Coronary artery (tissue), 2 donors: ENCODE data around the gene EPB41L2.
A peak's percentile ranks its signal among the peaks of the same experiment; 100 is the strongest.

Source experiments
- DNase-seq: peaks from one replicate; pipeline ENCODE4 v3.0.0-alpha.2; 2017; ENCODE audit warnings: low spot score
- H3K27ac ChIP-seq, 2 donors: fragments of 200-600 bp; sonication (generic); one replicate each; pipeline ENCODE4 v1.5.1; 2016 to 2019
- H3K4me3 ChIP-seq: fragments of 200-600 bp; sonication (generic); 2 replicates; pipeline ENCODE4 v1.5.1; 2016; ENCODE audit warnings: mild to moderate bottlenecking, moderate library complexity
- TF ChIP-seq, protein P1 (sequence below): fragments of 200-600 bp; sonication (generic); IDR thresholded peaks from one replicate; pipeline ENCODE4 v1.5.1; 2019; ENCODE audit warnings: antibody characterized with exemption

The EPB41L2 gene

GRCh38 chr6:130846501-130846900 lies 216.5 kb downstream of the EPB41L2 start:
- Histone ChIP-seq H3K4me3 (no peak overlapping the region), H3K27ac (no peak overlapping the region)
- DNase-seq = no peak
- TF ChIP-seq, protein P1, sequence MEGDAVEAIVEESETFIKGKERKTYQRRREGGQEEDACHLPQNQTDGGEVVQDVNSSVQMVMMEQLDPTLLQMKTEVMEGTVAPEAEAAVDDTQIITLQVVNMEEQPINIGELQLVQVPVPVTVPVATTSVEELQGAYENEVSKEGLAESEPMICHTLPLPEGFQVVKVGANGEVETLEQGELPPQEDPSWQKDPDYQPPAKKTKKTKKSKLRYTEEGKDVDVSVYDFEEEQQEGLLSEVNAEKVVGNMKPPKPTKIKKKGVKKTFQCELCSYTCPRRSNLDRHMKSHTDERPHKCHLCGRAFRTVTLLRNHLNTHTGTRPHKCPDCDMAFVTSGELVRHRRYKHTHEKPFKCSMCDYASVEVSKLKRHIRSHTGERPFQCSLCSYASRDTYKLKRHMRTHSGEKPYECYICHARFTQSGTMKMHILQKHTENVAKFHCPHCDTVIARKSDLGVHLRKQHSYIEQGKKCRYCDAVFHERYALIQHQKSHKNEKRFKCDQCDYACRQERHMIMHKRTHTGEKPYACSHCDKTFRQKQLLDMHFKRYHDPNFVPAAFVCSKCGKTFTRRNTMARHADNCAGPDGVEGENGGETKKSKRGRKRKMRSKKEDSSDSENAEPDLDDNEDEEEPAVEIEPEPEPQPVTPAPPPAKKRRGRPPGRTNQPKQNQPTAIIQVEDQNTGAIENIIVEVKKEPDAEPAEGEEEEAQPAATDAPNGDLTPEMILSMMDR = no peak

DNA sequence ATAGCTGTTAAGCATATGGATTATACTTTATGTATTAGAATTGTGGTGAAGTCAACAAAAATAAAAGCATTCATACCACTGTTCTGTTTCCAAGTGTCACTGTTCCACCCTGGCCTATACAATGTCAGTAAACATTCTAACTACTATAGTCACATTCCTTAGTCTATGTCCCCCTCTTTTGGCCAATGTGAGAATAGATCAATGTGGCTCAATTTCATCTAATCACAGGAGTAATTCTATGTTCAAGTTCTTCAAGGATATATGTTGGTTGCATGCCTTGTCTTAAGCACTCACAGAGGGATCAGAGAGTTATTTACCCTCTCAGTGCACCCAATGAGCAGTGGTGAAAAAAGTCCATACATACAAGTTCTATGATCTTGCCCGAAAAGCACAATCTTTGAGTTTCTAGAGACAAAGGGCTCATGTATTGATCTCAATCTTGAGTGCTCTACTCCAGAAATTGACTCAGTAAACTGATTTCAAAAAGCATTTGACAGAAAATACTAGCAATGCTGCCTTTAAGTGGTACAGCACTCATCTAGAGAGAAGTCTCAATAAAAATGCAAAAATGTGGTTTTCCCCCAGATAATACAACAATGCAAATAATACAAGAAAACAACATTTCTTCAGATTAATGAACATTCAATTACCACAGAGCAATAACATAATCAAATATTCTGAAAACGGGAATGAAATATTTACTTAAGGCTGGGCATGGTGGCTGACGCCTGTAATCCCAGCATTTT lies 219.3 kb downstream of the EPB41L2 start:
- TF ChIP-seq, protein P1 = peak; percentile 14
- no peak for DNase-seq
- peak overlapping the region in 1 of 2 donors; percentile 19 for H3K27ac ChIP-seq
- no peak overlapping the region for H3K4me3 ChIP-seq

GRCh38 chr6:130841128-130841728 lies 221.8 kb downstream of the EPB41L2 start:
- TF ChIP-seq, protein P1 = no peak
- Histone ChIP-seq H3K27ac (peak overlapping the region in 1 of 2 donors; percentile 17), H3K4me3 (no peak overlapping the region)
- DNase-seq = no peak

DNA sequence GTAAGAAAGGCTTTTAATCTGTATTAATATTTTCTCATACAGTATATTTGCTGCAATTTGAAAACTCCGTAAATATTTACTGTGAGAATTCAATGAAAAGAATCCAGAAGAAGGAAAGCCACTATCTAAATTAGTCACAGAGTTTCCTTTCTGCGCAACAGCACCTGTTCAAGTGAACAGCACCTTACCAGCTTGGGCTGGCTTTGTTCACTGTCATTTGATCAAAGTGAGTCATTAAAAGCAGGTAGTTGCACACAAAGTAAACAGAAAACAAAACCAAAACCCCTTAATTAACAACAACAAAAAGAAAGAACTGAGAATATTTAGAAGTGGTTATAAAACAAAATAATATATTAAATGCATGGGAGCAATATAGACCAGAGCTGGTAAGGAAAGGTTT lies 223.0 kb downstream of the EPB41L2 start:
- TF ChIP-seq, protein P1 = no peak
- H3K27ac ChIP-seq = no peak overlapping the region
- DNase-seq = no peak
- no peak overlapping the region for H3K4me3 ChIP-seq

- no peak for DNase-seq
- TF ChIP-seq, protein P1 = no peak
These were observed 223.7 kb downstream of the EPB41L2 start for GRCh38 chr6:130839379-130839778.

DNA sequence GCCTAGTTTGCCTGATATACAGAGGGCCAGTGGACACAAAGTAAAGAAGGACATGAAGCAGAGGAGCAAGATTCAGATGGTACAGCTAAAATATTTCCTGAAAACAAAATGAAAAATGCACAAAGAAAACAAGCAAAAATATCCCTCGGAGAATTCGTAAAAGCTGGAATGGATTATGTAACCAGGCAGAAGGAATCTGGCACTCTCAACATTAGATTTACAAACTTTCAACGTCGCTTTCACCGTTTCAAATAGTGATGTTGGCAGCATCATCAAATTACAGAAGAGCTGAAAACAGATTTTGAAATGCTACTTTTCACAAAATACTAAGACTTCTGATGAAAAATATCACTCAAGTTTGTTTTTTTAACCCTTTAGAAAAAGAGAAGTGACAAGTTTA lies 224.1 kb downstream of the EPB41L2 start:
- TF ChIP-seq, protein P1 = no peak
- no peak overlapping the region for H3K4me3 ChIP-seq
- DNase-seq = no peak
- peak overlapping the region in 1 of 2 donors; percentile 52 for H3K27ac ChIP-seq

More at GRCh38 chr6:130839379-130839778, 223.7 kb downstream of the EPB41L2 start:
- no peak overlapping the region for H3K4me3 ChIP-seq
- H3K27ac ChIP-seq = peak overlapping the region in 1 of 2 donors; percentile 52
